Measurements from ENCODE around the gene OSGIN1. TPM values are rescaled to one million over a fixed set of nuclear protein-coding genes. Genes with fewer than 3 reads are reported as not detected.
"Not testable (repeated sequence)": the region's sequence is repeated elsewhere in the genome, so short reads cannot be mapped to it uniquely, and the experiment has no call there.

OSGIN1 gene
- total RNA-seq, 1 donor from 2014 or later = not detected

GRCh38 chr16:83940630-83941378, 12.2 kb upstream of the OSGIN1 start:
- DNase-seq (ENCODE audit: low spot score) = no peak

- not testable (repeated sequence) for DNase-seq (ENCODE audit: low spot score)
Measured at GRCh38 chr16:83941546-83941945, 11.5 kb upstream of the OSGIN1 start.

GRCh38 chr16:83942074-83942473, 11.0 kb upstream of the OSGIN1 start:
- DNase-seq (ENCODE audit: low spot score) = no peak

- DNase-seq (ENCODE audit: low spot score) = no peak
Measured at GRCh38 chr16:83942815-83943515, 10.1 kb upstream of the OSGIN1 start.

GRCh38 chr16:83943516-83944050, 9.5 kb upstream of the OSGIN1 start:
- DNase-seq (ENCODE audit: low spot score) = no peak

GRCh38 chr16:83945587-83945986, 7.5 kb upstream of the OSGIN1 start:
- DNase-seq (ENCODE audit: low spot score) = no peak

GRCh38 chr16:83946154-83946780, 6.8 kb upstream of the OSGIN1 start:
- no peak for DNase-seq (ENCODE audit: low spot score)

GRCh38 chr16:83946781-83947566, 6.1 kb upstream of the OSGIN1 start:
- no peak for DNase-seq (ENCODE audit: low spot score)

- DNase-seq (ENCODE audit: low spot score) = no peak
Measured at GRCh38 chr16:83947642-83948234, 5.3 kb upstream of the OSGIN1 start.

GRCh38 chr16:83948914-83949723, 3.9 kb upstream of the OSGIN1 start:
- no peak for DNase-seq (ENCODE audit: low spot score)

- no peak for DNase-seq (ENCODE audit: low spot score)
Measured at GRCh38 chr16:83949724-83950001, 3.4 kb upstream of the OSGIN1 start.

GRCh38 chr16:83950862-83951399, 2.1 kb upstream of the OSGIN1 start:
- not testable (repeated sequence) for DNase-seq (ENCODE audit: low spot score)

GRCh38 chr16:83951544-83951943, 1.5 kb upstream of the OSGIN1 start:
- DNase-seq (ENCODE audit: low spot score) = no peak

GRCh38 chr16:83952587-83952939, 477 bp upstream of the OSGIN1 start:
- DNase-seq (ENCODE audit: low spot score) = no peak

GRCh38 chr16:83953796-83954576, 946 bp downstream of the OSGIN1 start:
- peak; percentile 28 for DNase-seq (ENCODE audit: low spot score)

- DNase-seq (ENCODE audit: low spot score) = peak; percentile 42
Measured at GRCh38 chr16:83954577-83955016, 1.6 kb downstream of the OSGIN1 start.

- DNase-seq (ENCODE audit: low spot score) = no peak
Measured at GRCh38 chr16:83955218-83956130, 2.4 kb downstream of the OSGIN1 start.
